SK-N-SH treated with all-trans-retinoic acid at 6 μM for 48 hours (cell line): ENCODE measurements around the gene SCAF11.
"Not testable (repeated sequence)": the region's sequence is repeated elsewhere in the genome, so short reads cannot be mapped to it uniquely, and the experiment has no call there.

Experiments
- ATAC-seq: fragments of 200-7000 bp; cut with Tn5 transposase; 3 replicates; pipeline ENCODE4 v1.9.1; 2020; ENCODE audit warnings: mild to moderate bottlenecking, moderate library complexity
- ARNTL ChIP-seq: fragments of 450-650 bp; formaldehyde crosslinking; IDR thresholded peaks from 2 replicates; pipeline ENCODE4 v1.5.0; 2020; ENCODE audit warnings: low read depth, mild to moderate bottlenecking, moderate library complexity, borderline replicate concordance
- BACH2 ChIP-seq: fragments of 250-450 bp; sonication (Bioruptor Pico); IDR thresholded peaks from 2 replicates; pipeline ENCODE4 v1.9.0; 2021; ENCODE audit warnings: mild to moderate bottlenecking, borderline replicate concordance
- CSDC2 ChIP-seq: fragments of 250-450 bp; sonication (Bioruptor Pico); IDR thresholded peaks from 2 replicates; pipeline ENCODE4 v1.5.0; 2020; ENCODE audit warnings: mild to moderate bottlenecking, moderate library complexity
- ESRRG ChIP-seq: fragments of 250-450 bp; sonication (Bioruptor Pico); IDR thresholded peaks from 2 replicates; pipeline ENCODE4 v1.6.1; 2021; ENCODE audit warnings: mild to moderate bottlenecking
- GLIS3 ChIP-seq: fragments of 250-450 bp; sonication (Bioruptor Pico); IDR thresholded peaks from 2 replicates; pipeline ENCODE4 v1.5.0; 2020; ENCODE audit warnings: mild to moderate bottlenecking, moderate library complexity
- ISL1 ChIP-seq: fragments of 250-450 bp; sonication (Bioruptor Pico); IDR thresholded peaks from 2 replicates; pipeline ENCODE4 v2.1.2; 2022; ENCODE audit warnings: mild to moderate bottlenecking, moderate library complexity
- OSR1 ChIP-seq: fragments of 250-450 bp; sonication (Bioruptor Pico); IDR thresholded peaks from 2 replicates; pipeline ENCODE4 v1.8.0; 2022; ENCODE audit warnings: moderate library complexity, mild to moderate bottlenecking, inconsistent platforms
- PPARA ChIP-seq: fragments of 250-450 bp; sonication (Bioruptor Pico); IDR thresholded peaks from 2 replicates; pipeline ENCODE4 v1.5.0; 2020; ENCODE audit warnings: mild to moderate bottlenecking, borderline replicate concordance
- RARB ChIP-seq: fragments of 250-450 bp; sonication (Bioruptor Pico); IDR thresholded peaks from 2 replicates; pipeline ENCODE4 v1.8.0; 2021; ENCODE audit warnings: mild to moderate bottlenecking, moderate library complexity
- SNAI2 ChIP-seq: fragments of 250-450 bp; sonication (Bioruptor Pico); IDR thresholded peaks from 2 replicates; pipeline ENCODE4 v1.5.0; 2020; ENCODE audit warnings: mild to moderate bottlenecking, moderate library complexity
- TCF4 ChIP-seq: fragments of 250-450 bp; sonication (Bioruptor Pico); IDR thresholded peaks from 2 replicates; pipeline ENCODE4 v1.8.0; 2021; ENCODE audit warnings: mild to moderate bottlenecking, moderate library complexity, borderline replicate concordance
- TOX ChIP-seq: fragments of 250-450 bp; sonication (Bioruptor Pico); IDR thresholded peaks from 2 replicates; pipeline ENCODE4 v1.8.0; 2021; ENCODE audit warnings: mild to moderate bottlenecking, moderate library complexity, borderline replicate concordance
- ZFP3 ChIP-seq: fragments of 250-450 bp; sonication (Bioruptor Pico); IDR thresholded peaks from 2 replicates; pipeline ENCODE4 v1.5.0; 2020; ENCODE audit warnings: mild to moderate bottlenecking, moderate library complexity
- ZFP30 ChIP-seq: fragments of 450-650 bp; formaldehyde crosslinking; IDR thresholded peaks from 2 replicates; pipeline ENCODE4 v1.5.0; 2022; ENCODE audit warnings: mild to moderate bottlenecking, moderate library complexity
- ZNF565 ChIP-seq: fragments of 450-650 bp; formaldehyde crosslinking; conservative IDR thresholded peaks from 2 replicates; pipeline ENCODE4 v1.5.0; 2020; ENCODE audit warnings: low read depth, mild to moderate bottlenecking, moderate library complexity
- ZNF8 ChIP-seq: fragments of 450-650 bp; formaldehyde crosslinking; IDR thresholded peaks from 2 replicates; pipeline ENCODE4 v1.5.0; 2020; ENCODE audit warnings: mild to moderate bottlenecking, moderate library complexity
- TF ChIP-seq, protein P1 (sequence below): fragments of 250-450 bp; sonication (Bioruptor Pico); IDR thresholded peaks from 2 replicates; pipeline ENCODE4 v1.5.0; 2020; ENCODE audit warnings: mild to moderate bottlenecking, moderate library complexity
- TF ChIP-seq, protein P2 (sequence below): fragments of 250-450 bp; sonication (Bioruptor Pico); IDR thresholded peaks from 2 replicates; pipeline ENCODE4 v1.5.1; 2021; ENCODE audit warnings: mild to moderate bottlenecking, moderate library complexity
- TF ChIP-seq, protein P3 (sequence below): fragments of 250-450 bp; sonication (Bioruptor Pico); IDR thresholded peaks from 2 replicates; pipeline ENCODE4 v1.8.0; 2020; ENCODE audit warnings: mild to moderate bottlenecking, moderate library complexity, borderline replicate concordance
- TF ChIP-seq, protein P4 (sequence below): fragments of 250-450 bp; sonication (Bioruptor Pico); IDR thresholded peaks from 2 replicates; pipeline ENCODE4 v1.5.1; 2020; ENCODE audit warnings: low read depth, mild to moderate bottlenecking, moderate library complexity
- TF ChIP-seq, protein P5 (sequence below): fragments of 250-450 bp; sonication (Bioruptor Pico); IDR thresholded peaks from 2 replicates; pipeline ENCODE4 v1.8.0; 2021; ENCODE audit warnings: low read depth, mild to moderate bottlenecking, moderate library complexity, borderline replicate concordance

The SCAF11 gene, protein sequence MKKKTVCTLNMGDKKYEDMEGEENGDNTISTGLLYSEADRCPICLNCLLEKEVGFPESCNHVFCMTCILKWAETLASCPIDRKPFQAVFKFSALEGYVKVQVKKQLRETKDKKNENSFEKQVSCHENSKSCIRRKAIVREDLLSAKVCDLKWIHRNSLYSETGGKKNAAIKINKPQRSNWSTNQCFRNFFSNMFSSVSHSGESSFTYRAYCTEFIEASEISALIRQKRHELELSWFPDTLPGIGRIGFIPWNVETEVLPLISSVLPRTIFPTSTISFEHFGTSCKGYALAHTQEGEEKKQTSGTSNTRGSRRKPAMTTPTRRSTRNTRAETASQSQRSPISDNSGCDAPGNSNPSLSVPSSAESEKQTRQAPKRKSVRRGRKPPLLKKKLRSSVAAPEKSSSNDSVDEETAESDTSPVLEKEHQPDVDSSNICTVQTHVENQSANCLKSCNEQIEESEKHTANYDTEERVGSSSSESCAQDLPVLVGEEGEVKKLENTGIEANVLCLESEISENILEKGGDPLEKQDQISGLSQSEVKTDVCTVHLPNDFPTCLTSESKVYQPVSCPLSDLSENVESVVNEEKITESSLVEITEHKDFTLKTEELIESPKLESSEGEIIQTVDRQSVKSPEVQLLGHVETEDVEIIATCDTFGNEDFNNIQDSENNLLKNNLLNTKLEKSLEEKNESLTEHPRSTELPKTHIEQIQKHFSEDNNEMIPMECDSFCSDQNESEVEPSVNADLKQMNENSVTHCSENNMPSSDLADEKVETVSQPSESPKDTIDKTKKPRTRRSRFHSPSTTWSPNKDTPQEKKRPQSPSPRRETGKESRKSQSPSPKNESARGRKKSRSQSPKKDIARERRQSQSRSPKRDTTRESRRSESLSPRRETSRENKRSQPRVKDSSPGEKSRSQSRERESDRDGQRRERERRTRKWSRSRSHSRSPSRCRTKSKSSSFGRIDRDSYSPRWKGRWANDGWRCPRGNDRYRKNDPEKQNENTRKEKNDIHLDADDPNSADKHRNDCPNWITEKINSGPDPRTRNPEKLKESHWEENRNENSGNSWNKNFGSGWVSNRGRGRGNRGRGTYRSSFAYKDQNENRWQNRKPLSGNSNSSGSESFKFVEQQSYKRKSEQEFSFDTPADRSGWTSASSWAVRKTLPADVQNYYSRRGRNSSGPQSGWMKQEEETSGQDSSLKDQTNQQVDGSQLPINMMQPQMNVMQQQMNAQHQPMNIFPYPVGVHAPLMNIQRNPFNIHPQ (N-terminal part only)

DNA sequence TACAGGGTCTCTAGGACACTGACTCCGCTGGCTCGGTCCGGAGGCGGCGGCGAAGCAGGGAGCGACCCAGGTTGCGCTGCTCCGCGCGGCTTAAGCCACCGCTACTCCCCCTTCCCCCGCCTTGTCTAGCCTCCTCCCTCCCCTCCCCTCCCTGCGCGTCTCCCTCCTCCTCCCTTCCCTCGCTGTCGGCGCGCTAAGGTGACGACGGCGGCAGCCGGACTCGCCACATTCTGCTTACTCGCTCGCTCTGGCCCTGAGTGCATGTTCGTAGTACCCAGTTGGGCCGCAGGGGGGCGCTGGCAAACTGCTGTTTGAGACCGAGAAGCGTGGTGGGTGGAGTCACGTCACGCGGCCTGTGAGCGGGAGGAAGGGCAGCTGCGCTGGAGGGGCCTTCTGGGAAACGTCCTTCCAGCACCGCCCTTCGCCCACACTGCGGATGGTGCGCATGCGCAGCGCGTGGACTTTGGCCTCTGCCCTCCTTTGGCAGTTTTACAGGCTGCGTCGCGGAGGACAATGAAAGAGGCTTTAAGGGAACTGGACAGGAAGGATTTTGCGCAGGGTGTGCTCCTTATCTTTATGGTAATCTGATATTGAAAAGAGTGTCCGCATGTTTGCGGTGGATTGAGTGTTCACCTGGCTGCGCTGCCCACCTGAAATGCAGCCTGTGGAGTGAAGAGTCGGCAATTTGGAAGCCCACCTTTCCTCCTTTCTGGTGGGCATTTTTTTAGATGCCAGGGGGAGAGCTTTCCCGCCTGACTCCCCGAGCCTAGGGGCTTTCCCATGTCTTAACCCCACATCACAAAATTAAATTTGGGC, at the start of gene SCAF11:
Gene SCAF11 (minus strand): TSS at position 107 of the 816 bp plus-strand sequence. CDS start 26,407 bp downstream, outside the sequence.
- ATAC-seq = peak; percentile 81

DNA sequence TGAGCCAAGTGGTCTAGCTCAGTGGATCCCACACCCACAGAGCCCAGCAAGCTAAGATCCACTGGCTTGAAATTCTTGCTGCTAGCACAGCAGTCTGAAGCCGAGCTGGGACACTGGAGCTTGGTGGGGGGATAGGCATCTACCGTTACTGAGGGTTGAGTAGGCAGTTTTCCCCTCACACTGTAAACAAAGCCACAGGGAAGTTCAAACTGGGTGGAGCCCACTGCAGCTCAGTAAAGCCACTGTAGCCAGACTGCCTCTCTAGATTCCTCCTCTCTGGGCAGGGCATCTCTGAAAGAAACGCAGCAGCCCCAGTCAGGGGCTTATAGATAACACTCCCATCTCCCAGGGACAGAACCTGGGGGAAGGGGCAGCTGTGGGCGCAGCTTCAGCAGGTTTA, 46.7 kb upstream of the SCAF11 start:
- not testable (repeated sequence) for ATAC-seq

More for the DNA sequence above, at the start of gene SCAF11:
- TF ChIP-seq GLIS3 (CRISPR knock-in tag) (no peak), ZNF8 (CRISPR knock-in tag) (no peak), ZFP30 (CRISPR knock-in tag) (no peak)
- TF ChIP-seq, protein P1, sequence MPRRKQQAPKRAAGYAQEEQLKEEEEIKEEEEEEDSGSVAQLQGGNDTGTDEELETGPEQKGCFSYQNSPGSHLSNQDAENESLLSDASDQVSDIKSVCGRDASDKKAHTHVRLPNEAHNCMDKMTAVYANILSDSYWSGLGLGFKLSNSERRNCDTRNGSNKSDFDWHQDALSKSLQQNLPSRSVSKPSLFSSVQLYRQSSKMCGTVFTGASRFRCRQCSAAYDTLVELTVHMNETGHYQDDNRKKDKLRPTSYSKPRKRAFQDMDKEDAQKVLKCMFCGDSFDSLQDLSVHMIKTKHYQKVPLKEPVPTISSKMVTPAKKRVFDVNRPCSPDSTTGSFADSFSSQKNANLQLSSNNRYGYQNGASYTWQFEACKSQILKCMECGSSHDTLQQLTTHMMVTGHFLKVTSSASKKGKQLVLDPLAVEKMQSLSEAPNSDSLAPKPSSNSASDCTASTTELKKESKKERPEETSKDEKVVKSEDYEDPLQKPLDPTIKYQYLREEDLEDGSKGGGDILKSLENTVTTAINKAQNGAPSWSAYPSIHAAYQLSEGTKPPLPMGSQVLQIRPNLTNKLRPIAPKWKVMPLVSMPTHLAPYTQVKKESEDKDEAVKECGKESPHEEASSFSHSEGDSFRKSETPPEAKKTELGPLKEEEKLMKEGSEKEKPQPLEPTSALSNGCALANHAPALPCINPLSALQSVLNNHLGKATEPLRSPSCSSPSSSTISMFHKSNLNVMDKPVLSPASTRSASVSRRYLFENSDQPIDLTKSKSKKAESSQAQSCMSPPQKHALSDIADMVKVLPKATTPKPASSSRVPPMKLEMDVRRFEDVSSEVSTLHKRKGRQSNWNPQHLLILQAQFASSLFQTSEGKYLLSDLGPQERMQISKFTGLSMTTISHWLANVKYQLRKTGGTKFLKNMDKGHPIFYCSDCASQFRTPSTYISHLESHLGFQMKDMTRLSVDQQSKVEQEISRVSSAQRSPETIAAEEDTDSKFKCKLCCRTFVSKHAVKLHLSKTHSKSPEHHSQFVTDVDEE (CRISPR knock-in tag) = 0 out of 2 replicates have a peak, but pooled peaks have one; percentile 19
- TF ChIP-seq, protein P2, sequence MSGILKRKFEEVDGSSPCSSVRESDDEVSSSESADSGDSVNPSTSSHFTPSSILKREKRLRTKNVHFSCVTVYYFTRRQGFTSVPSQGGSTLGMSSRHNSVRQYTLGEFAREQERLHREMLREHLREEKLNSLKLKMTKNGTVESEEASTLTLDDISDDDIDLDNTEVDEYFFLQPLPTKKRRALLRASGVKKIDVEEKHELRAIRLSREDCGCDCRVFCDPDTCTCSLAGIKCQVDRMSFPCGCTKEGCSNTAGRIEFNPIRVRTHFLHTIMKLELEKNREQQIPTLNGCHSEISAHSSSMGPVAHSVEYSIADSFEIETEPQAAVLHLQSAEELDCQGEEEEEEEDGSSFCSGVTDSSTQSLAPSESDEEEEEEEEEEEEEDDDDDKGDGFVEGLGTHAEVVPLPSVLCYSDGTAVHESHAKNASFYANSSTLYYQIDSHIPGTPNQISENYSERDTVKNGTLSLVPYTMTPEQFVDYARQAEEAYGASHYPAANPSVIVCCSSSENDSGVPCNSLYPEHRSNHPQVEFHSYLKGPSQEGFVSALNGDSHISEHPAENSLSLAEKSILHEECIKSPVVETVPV (CRISPR knock-in tag) = no peak
- TF ChIP-seq, protein P3, sequence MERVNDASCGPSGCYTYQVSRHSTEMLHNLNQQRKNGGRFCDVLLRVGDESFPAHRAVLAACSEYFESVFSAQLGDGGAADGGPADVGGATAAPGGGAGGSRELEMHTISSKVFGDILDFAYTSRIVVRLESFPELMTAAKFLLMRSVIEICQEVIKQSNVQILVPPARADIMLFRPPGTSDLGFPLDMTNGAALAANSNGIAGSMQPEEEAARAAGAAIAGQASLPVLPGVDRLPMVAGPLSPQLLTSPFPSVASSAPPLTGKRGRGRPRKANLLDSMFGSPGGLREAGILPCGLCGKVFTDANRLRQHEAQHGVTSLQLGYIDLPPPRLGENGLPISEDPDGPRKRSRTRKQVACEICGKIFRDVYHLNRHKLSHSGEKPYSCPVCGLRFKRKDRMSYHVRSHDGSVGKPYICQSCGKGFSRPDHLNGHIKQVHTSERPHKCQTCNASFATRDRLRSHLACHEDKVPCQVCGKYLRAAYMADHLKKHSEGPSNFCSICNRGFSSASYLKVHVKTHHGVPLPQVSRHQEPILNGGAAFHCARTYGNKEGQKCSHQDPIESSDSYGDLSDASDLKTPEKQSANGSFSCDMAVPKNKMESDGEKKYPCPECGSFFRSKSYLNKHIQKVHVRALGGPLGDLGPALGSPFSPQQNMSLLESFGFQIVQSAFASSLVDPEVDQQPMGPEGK (CRISPR knock-in tag) = no peak

DNA sequence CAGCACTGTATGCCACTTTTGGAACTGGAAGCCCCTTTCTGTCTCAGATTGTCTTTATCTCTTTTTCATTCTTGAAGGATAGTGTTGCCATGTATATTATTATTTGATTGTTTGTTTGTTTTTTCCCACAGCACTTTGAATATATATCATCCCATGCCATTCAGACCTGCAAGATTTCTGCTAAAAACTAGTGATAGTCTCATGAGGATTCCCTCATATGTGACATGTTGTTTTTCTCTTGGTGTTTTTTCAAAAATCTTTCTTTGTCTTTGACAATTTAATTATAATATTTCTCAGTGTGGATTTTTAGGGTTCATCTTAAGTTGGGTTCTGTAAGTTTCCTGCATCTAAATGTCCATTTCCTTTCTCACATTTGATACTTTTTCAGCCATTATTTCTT, 36.8 kb upstream of the SCAF11 start:
- no peak for ATAC-seq
- TF ChIP-seq SNAI2 (no peak), BACH2 (no peak), TCF4 (CRISPR knock-in tag) (no peak), RARB (no peak), CSDC2 (no peak), ESRRG (no peak), OSR1 (CRISPR knock-in tag) (no peak), GLIS3 (CRISPR knock-in tag) (no peak), ARNTL (no peak), ZFP3 (CRISPR knock-in tag) (no peak), PPARA (CRISPR knock-in tag) (no peak), ZNF565 (CRISPR knock-in tag) (no peak), ISL1 (CRISPR knock-in tag) (no peak), TOX (CRISPR knock-in tag) (no peak), ZNF8 (CRISPR knock-in tag) (no peak), ZFP30 (CRISPR knock-in tag) (no peak)
- TF ChIP-seq, protein P4, sequence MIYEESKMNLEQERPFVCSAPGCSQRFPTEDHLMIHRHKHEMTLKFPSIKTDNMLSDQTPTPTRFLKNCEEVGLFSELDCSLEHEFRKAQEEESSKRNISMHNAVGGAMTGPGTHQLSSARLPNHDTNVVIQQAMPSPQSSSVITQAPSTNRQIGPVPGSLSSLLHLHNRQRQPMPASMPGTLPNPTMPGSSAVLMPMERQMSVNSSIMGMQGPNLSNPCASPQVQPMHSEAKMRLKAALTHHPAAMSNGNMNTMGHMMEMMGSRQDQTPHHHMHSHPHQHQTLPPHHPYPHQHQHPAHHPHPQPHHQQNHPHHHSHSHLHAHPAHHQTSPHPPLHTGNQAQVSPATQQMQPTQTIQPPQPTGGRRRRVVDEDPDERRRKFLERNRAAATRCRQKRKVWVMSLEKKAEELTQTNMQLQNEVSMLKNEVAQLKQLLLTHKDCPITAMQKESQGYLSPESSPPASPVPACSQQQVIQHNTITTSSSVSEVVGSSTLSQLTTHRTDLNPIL = no peak
- TF ChIP-seq, protein P1 (CRISPR knock-in tag) = no peak
- TF ChIP-seq, protein P5, sequence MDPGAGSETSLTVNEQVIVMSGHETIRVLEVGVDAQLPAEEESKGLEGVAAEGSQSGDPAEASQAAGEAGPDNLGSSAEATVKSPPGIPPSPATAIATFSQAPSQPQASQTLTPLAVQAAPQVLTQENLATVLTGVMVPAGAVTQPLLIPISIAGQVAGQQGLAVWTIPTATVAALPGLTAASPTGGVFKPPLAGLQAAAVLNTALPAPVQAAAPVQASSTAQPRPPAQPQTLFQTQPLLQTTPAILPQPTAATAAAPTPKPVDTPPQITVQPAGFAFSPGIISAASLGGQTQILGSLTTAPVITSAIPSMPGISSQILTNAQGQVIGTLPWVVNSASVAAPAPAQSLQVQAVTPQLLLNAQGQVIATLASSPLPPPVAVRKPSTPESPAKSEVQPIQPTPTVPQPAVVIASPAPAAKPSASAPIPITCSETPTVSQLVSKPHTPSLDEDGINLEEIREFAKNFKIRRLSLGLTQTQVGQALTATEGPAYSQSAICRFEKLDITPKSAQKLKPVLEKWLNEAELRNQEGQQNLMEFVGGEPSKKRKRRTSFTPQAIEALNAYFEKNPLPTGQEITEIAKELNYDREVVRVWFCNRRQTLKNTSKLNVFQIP (CRISPR knock-in tag) = no peak
